ENCODE measurements around the gene KCTD11.
"Not testable (repeated sequence)": the region's sequence is repeated elsewhere in the genome, so short reads cannot be mapped to it uniquely, and the experiment has no call there.

KCTD11 gene

GRCh38 chr17:7325031-7325528, 26.9 kb upstream of the KCTD11 start:
- peaks cover 12% of the 10 kb centered on the region for H3K4me1 ChIP-seq (ENCODE audit: insufficient read depth, low read length)
- H3K9me3 ChIP-seq (ENCODE audit: low read length) = no peaks in the 10 kb centered on the region
- no peaks in the 10 kb centered on the region for H3K27me3 ChIP-seq (ENCODE audit: control insufficient read depth in 1 of 2, insufficient read depth in 2 of 2, low read length in 2 of 2)
- peaks cover 60% of the 10 kb centered on the region for H3K36me3 ChIP-seq (ENCODE audit: insufficient read depth, low read length)
- no peak overlapping the region for H3K4me3 ChIP-seq (ENCODE audit: low read depth in 1 of 2, low read length in 2 of 2)
- H3K27ac ChIP-seq (ENCODE audit: low read depth, low read length) = no peak overlapping the region
- no peak overlapping the region for H3K9ac ChIP-seq (ENCODE audit: low read length)

- no peaks in the 10 kb centered on the region for H3K9me3 ChIP-seq (ENCODE audit: low read length)
- no peak overlapping the region for H3K9ac ChIP-seq (ENCODE audit: low read length)
- no peak overlapping the region for H3K4me3 ChIP-seq (ENCODE audit: low read depth in 1 of 2, low read length in 2 of 2)
- peaks cover 21% of the 10 kb centered on the region for H3K4me1 ChIP-seq (ENCODE audit: insufficient read depth, low read length)
- H3K27me3 ChIP-seq (ENCODE audit: control insufficient read depth in 1 of 2, insufficient read depth in 2 of 2, low read length in 2 of 2) = no peaks in the 10 kb centered on the region
- peaks cover 51% of the 10 kb centered on the region for H3K36me3 ChIP-seq (ENCODE audit: insufficient read depth, low read length)
- no peak overlapping the region for H3K27ac ChIP-seq (ENCODE audit: low read depth, low read length)
Measured at GRCh38 chr17:7326186-7326585, 25.8 kb upstream of the KCTD11 start.

GRCh38 chr17:7327056-7327455, 24.9 kb upstream of the KCTD11 start:
- H3K9me3 ChIP-seq (ENCODE audit: low read length) = no peaks in the 10 kb centered on the region
- H3K4me1 ChIP-seq (ENCODE audit: insufficient read depth, low read length) = peaks cover 21% of the 10 kb centered on the region
- no peak overlapping the region for H3K9ac ChIP-seq (ENCODE audit: low read length)
- H3K4me3 ChIP-seq (ENCODE audit: low read depth in 1 of 2, low read length in 2 of 2) = no peak overlapping the region
- H3K36me3 ChIP-seq (ENCODE audit: insufficient read depth, low read length) = peaks cover 42% of the 10 kb centered on the region
- H3K27me3 ChIP-seq (ENCODE audit: control insufficient read depth in 1 of 2, insufficient read depth in 2 of 2, low read length in 2 of 2) = no peaks in the 10 kb centered on the region
- no peak overlapping the region for H3K27ac ChIP-seq (ENCODE audit: low read depth, low read length)

GRCh38 chr17:7327501-7327900, 24.5 kb upstream of the KCTD11 start:
- H3K27ac ChIP-seq (ENCODE audit: low read depth, low read length) = no peak overlapping the region
- no peaks in the 10 kb centered on the region for H3K27me3 ChIP-seq (ENCODE audit: control insufficient read depth in 1 of 2, insufficient read depth in 2 of 2, low read length in 2 of 2)
- no peak overlapping the region for H3K9ac ChIP-seq (ENCODE audit: low read length)
- no peaks in the 10 kb centered on the region for H3K9me3 ChIP-seq (ENCODE audit: low read length)
- peaks cover 21% of the 10 kb centered on the region for H3K4me1 ChIP-seq (ENCODE audit: insufficient read depth, low read length)
- peaks cover 38% of the 10 kb centered on the region for H3K36me3 ChIP-seq (ENCODE audit: insufficient read depth, low read length)
- H3K4me3 ChIP-seq (ENCODE audit: low read depth in 1 of 2, low read length in 2 of 2) = no peak overlapping the region

- H3K4me1 ChIP-seq (ENCODE audit: insufficient read depth, low read length) = peaks cover 21% of the 10 kb centered on the region
- H3K27ac ChIP-seq (ENCODE audit: low read depth, low read length) = peak overlapping the region; percentile 98
- peak overlapping the region in 1 of 2 donors; percentile 98 for H3K4me3 ChIP-seq (ENCODE audit: low read depth in 1 of 2, low read length in 2 of 2)
- peak overlapping the region; percentile 90 for H3K9ac ChIP-seq (ENCODE audit: low read length)
- H3K36me3 ChIP-seq (ENCODE audit: insufficient read depth, low read length) = peaks cover 33% of the 10 kb centered on the region
- no peaks in the 10 kb centered on the region for H3K9me3 ChIP-seq (ENCODE audit: low read length)
- no peaks in the 10 kb centered on the region for H3K27me3 ChIP-seq (ENCODE audit: control insufficient read depth in 1 of 2, insufficient read depth in 2 of 2, low read length in 2 of 2)
Measured at GRCh38 chr17:7328009-7328408, 24.0 kb upstream of the KCTD11 start.

- H3K27ac ChIP-seq (ENCODE audit: low read depth, low read length) = peak within 1 kb of the TSS; percentile 98
- H3K36me3 ChIP-seq (ENCODE audit: insufficient read depth, low read length) = peaks cover 24% of the 10 kb centered on the region
- H3K4me1 ChIP-seq (ENCODE audit: insufficient read depth, low read length) = peaks cover 21% of the 10 kb centered on the region
- peak within 1 kb of the TSS; percentile 91 for H3K9ac ChIP-seq (ENCODE audit: low read length)
- H3K4me3 ChIP-seq (ENCODE audit: low read depth in 1 of 2, low read length in 2 of 2) = peak within 1 kb of the TSS; percentile 68 to 98
- H3K27me3 ChIP-seq (ENCODE audit: control insufficient read depth in 1 of 2, insufficient read depth in 2 of 2, low read length in 2 of 2) = no peaks in the 10 kb centered on the region
- no peaks in the 10 kb centered on the region for H3K9me3 ChIP-seq (ENCODE audit: low read length)
Measured at GRCh38 chr17:7328840-7329373, 23.1 kb upstream of the KCTD11 start, which contains the start of gene NEURL4. NEURL4 (minus strand) TSS chr17:7329335; CDS start chr17:7329312, 23 bp downstream.

GRCh38 chr17:7329374-7329996, 22.5 kb upstream of the KCTD11 start:
- no peaks in the 10 kb centered on the region for H3K9me3 ChIP-seq (ENCODE audit: low read length)
- H3K4me1 ChIP-seq (ENCODE audit: insufficient read depth, low read length) = peaks cover 21% of the 10 kb centered on the region
- peaks cover 18% of the 10 kb centered on the region for H3K36me3 ChIP-seq (ENCODE audit: insufficient read depth, low read length)
- H3K27ac ChIP-seq (ENCODE audit: low read depth, low read length) = peak overlapping the region; percentile 98
- peak overlapping the region; percentile 91 for H3K9ac ChIP-seq (ENCODE audit: low read length)
- H3K27me3 ChIP-seq (ENCODE audit: control insufficient read depth in 1 of 2, insufficient read depth in 2 of 2, low read length in 2 of 2) = no peaks in the 10 kb centered on the region
- peak overlapping the region; percentile 68 to 98 for H3K4me3 ChIP-seq (ENCODE audit: low read depth in 1 of 2, low read length in 2 of 2)

GRCh38 chr17:7329997-7330637, 21.8 kb upstream of the KCTD11 start:
- Histone ChIP-seq H3K9me3 (ENCODE audit: low read length) (no peaks in the 10 kb centered on the region), H3K36me3 (ENCODE audit: insufficient read depth, low read length) (peaks cover 15% of the 10 kb centered on the region), H3K27ac (ENCODE audit: low read depth, low read length) (peak overlapping the region; percentile 98), H3K27me3 (ENCODE audit: control insufficient read depth in 1 of 2, insufficient read depth in 2 of 2, low read length in 2 of 2) (peaks cover 0 to 1% of the 10 kb centered on the region in 2 donors), H3K4me1 (ENCODE audit: insufficient read depth, low read length) (peaks cover 21% of the 10 kb centered on the region), H3K4me3 (ENCODE audit: low read depth in 1 of 2, low read length in 2 of 2) (peak overlapping the region; percentile 68 to 98), H3K9ac (ENCODE audit: low read length) (peak overlapping the region; percentile 91)

- Histone ChIP-seq H3K4me3 (ENCODE audit: low read depth in 1 of 2, low read length in 2 of 2) (peak overlapping the region; percentile 68 to 98), H3K27ac (ENCODE audit: low read depth, low read length) (peak overlapping the region; percentile 98), H3K9me3 (ENCODE audit: low read length) (no peaks in the 10 kb centered on the region), H3K36me3 (ENCODE audit: insufficient read depth, low read length) (peaks cover 14% of the 10 kb centered on the region), H3K27me3 (ENCODE audit: control insufficient read depth in 1 of 2, insufficient read depth in 2 of 2, low read length in 2 of 2) (peaks cover 0 to 6% of the 10 kb centered on the region in 2 donors), H3K4me1 (ENCODE audit: insufficient read depth, low read length) (peaks cover 21% of the 10 kb centered on the region), H3K9ac (ENCODE audit: low read length) (peak overlapping the region; percentile 47)
Measured at GRCh38 chr17:7330638-7331015, 21.3 kb upstream of the KCTD11 start.

GRCh38 chr17:7332111-7332510, 19.9 kb upstream of the KCTD11 start:
- Histone ChIP-seq H3K27ac (ENCODE audit: low read depth, low read length) (no peak overlapping the region), H3K9ac (ENCODE audit: low read length) (no peak overlapping the region), H3K27me3 (ENCODE audit: control insufficient read depth in 1 of 2, insufficient read depth in 2 of 2, low read length in 2 of 2) (peaks cover 0 to 21% of the 10 kb centered on the region in 2 donors)

GRCh38 chr17:7332600-7333069, 19.3 kb upstream of the KCTD11 start:
- not testable (repeated sequence) for H3K9me3 ChIP-seq (ENCODE audit: low read length); H3K4me3 ChIP-seq (ENCODE audit: low read depth in 1 of 2, low read length in 2 of 2); H3K36me3 ChIP-seq (ENCODE audit: insufficient read depth, low read length); H3K9ac ChIP-seq (ENCODE audit: low read length); H3K27ac ChIP-seq (ENCODE audit: low read depth, low read length)
- H3K4me1 ChIP-seq (ENCODE audit: insufficient read depth, low read length) = peaks cover 20% of the 10 kb centered on the region
- H3K27me3 ChIP-seq (ENCODE audit: control insufficient read depth in 1 of 2, insufficient read depth in 2 of 2, low read length in 2 of 2) = peaks cover 0 to 24% of the 10 kb centered on the region in 2 donors

More at GRCh38 chr17:7332111-7332510, 19.9 kb upstream of the KCTD11 start:
- peaks cover 1% of the 10 kb centered on the region for H3K36me3 ChIP-seq (ENCODE audit: insufficient read depth, low read length)
- no peak overlapping the region for H3K4me3 ChIP-seq (ENCODE audit: low read depth in 1 of 2, low read length in 2 of 2)
- peaks cover 21% of the 10 kb centered on the region for H3K4me1 ChIP-seq (ENCODE audit: insufficient read depth, low read length)
- no peaks in the 10 kb centered on the region for H3K9me3 ChIP-seq (ENCODE audit: low read length)

All from muscle layer of colon (tissue), 2 donors.